T47D (cell line): ENCODE results near the gene LTK.

ENCODE experiments used
- DNase-seq, 2 experiments: peaks; one replicate each; pipeline versions ENCODE4 v3.0.0 to v3.0.0-alpha.2; 2011 to 2012; ENCODE audit warnings: low read depth in 1 of 2, low spot score in 1 of 2
- JUND ChIP-seq: IDR thresholded peaks from 2 replicates; pipeline ENCODE4 v1.6.1; 2012; ENCODE audit warnings: low read depth
- in situ Hi-C: cut with HindIII; loops from 2 replicates; pipeline ENCODE4 v1.10.0; 2016; ENCODE audit warnings: low sequenced_read_pairs, low pct_unique_long_range_greater_than_20kb

LTK gene

DNA sequence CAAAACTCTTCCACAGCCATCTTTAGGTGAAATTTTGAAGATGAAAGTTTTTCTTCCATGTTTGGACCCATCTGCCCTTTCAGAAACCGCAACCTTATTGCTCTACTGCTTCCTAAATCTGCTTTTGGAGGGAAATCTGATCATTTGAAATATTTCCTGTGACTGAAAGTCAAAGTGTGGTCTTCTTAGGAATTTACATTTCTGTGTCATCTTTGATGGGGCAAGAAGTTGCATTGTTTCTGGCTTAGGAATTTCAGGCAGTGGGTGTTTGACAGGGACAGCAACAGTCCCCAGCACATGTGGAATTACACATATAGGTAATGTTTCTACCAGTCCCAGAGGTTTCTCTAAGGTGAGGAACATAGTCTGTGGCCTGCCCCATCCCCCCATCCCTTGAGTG, 40.1 kb upstream of the LTK start:
- DNase-seq: no peak
- TF ChIP-seq JUND: no peak
- in situ Hi-C loops: no loop called here

DNA sequence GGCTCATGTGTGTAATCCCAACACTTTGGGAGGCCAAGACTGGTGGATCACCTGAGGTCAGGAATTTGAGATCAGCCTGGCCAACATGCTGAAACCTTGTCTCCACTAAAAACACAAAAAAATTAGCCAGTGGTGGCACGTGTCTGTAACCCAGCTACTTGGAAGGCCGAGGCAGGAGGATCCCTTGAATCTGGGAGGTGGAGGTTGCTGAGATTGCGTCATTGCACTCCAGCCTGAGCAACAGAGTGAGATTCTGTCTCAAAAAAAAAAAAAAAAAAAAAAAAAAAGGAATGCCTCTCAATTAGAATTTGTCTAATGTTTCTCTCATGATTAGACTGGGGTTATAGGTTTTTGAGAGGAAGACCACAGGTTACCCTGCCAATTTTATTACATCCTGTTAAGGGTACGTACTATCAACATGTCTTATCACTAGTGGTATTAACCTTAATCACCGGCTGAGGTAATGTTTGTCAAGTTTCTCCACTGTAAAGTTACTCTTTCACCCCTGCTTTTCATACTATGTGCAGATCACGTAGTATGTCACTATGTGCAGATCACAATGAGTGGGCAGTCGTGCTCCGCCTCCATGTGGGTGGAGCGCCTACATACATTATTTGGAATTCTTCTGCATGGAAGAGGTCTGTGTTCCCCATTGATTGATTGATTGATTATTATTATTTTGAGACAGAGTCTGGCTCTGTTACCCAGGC, 36.6 kb upstream of the LTK start:
- no peak for TF ChIP-seq JUND
- in situ Hi-C loops: no loop called here
- DNase-seq: no peak

DNA sequence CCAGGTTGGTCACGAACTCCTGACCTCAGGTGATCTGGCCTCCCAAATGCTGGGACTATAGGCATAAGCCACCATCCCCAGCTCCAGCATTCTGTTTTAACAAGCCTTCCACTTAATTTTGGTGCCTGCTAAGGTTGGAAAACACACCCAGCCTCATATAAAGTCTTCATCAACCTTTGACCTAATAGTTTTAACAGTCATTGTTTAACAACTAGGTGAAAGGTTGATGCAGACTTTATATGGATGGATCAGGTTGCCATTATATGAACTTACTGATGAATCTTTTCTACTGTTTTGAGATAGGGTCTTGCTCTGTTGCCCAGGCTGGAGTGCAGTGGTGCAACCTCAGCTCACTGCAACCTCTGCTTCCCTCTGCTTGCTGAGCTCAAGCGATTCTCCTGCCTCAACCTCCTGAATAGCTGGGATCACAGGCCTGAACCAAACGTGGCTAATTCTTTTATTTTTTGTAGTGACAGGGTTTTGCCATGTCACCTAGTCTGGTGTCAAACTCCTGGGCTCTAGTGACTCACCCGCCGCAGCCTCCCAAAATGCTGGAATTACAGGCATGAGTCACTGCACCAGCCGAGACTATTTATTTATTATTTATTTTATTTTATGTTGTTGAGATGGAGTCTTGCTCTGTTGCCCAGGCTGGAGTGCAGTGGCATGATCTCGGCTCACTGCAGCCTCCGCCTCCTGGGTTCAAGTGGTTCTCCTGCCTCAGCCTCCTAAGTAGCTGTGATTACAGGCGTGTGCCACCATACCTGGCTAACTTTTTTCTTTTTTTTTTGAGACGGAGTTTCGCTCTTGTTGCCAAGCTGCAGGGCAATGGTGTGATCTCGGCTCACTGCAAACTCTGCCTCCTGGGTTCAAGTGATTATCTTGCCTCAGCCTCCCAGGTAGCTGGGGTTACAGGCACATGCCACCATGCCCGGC, 33.5 kb upstream of the LTK start:
- TF ChIP-seq JUND: no peak
- no peak for DNase-seq
- in situ Hi-C loops: no loop called here

DNA sequence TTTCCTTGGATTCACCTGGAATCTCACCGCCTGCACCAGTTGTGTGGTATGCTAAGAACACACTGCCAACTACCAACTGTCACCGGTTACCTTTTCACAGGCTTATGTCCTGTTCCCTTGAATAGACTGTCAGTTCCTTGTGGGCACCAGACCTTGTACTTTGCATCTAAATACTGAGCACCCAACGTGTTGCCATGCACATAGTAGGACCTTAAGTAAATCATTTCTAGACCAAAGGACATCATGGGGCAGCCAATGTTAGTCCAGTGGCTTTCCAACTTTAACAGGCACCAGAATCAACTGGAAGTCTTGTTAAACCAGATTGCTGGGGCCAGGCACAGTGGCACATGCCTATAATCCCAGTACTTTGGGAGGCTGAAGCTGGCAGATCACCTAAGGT, 31.6 kb upstream of the LTK start:
- TF ChIP-seq JUND: no peak
- in situ Hi-C loops: no loop called here
- DNase-seq: no peak

DNA sequence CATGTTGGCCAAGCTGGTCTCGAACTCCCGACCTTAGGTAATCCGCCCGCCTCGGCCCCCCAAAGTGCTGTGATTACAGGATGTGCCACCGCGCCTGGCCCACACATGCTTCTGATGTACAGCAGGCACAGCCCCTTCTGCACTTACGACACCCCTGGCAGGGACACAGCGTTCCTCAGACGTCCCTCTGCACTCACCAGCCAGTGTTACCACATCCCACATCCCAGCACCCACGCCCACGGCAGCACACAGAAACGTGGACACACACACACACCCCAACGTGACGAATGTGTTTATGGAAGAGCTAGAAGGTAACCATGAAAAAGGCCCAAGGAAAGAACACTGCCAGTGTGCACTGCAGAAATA, 31.0 kb upstream of the LTK start:
- DNase-seq: no peak
- in situ Hi-C loops: no loop called here
- no peak for TF ChIP-seq JUND

DNA sequence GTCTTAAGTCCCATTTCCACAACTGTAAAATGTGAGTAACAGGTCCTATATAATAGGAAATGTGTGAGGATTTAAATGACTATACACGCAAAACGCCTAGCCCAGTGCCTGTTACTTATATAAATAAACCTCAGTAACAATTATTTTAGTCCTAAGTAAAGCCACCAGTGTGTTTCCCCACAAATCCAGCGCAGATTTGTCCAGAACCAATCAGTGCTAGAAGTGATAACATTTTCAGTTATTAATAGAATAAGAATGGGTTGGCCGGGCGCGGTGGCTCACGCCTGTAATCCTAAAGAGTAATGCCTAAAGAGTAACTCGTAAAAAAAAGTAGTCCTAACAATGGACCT, 29.9 kb upstream of the LTK start:
- DNase-seq: no peak
- TF ChIP-seq JUND: no peak
- in situ Hi-C loops: no loop called here

DNA sequence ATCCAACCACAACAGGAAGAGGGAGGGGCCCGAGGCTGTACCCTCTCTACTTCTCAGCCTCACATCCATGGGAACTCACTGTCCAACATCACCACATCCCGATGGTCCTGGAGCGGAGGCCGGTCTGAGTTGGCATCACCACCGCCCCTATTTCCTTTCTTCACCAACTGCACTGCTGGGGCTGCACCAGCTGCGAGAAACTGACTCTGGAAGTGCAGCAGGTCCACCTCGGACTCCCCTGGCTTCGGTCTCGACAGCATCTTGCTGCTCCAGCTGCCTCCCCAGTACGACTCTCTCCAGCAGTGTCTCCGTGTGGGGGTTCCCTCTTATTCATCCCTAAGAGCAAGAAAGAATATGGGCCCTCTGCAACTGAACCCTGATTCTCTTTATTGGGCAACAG, 23.2 kb upstream of the LTK start:
- in situ Hi-C loops: no loop called here
- TF ChIP-seq JUND: no peak
- DNase-seq: no peak

DNA sequence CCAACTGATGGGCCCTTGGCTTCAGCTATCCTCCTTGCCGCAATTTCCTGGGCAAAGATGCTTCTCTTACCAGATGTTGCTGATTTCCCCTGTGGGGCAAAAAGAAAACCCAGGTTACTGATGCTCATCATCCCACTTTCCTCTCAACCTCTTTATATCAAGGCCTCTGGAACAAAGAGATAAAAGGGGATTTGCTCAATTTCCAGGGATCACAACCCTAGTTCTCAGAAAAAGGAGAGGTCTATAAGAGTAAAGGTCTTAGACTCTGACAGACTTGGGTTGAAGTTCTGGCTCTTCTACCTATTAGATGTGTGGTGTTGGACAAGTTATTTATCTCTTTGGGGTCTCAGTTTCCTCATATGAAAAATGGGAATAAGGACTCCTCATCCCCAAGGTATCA, 21.9 kb upstream of the LTK start:
- in situ Hi-C loops: no loop called here
- no peak for DNase-seq
- TF ChIP-seq JUND: no peak

DNA sequence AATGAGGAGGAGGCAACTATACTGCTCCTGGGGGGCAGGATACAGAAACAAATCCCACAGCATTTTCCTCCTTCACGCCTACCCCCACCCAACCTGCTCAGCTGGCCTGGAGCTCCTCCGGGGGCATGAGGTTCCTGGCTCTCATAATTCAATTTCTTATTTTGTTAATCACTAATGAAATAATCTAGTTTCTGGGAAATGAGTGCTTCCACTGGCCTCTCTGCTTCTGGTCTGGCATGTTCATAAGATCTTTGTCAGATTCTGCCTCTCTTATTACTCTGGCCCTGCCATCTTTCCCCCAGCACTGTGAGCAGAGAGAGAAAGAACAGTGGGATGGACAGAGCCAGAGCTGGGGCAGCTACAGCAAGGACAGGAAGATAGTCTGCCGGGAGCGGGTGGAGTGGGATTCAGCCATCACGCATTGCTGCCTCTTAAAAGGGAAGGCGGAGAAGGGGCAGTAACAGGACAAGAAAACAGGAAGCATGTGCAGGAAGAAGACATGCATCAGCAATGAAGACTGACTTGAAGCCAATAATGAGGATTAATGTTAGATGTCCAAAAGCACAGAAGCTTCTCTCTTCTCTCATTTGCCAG, 16.8 kb upstream of the LTK start:
- in situ Hi-C loops: no loop called here
- no peak for DNase-seq
- TF ChIP-seq JUND: no peak

DNA sequence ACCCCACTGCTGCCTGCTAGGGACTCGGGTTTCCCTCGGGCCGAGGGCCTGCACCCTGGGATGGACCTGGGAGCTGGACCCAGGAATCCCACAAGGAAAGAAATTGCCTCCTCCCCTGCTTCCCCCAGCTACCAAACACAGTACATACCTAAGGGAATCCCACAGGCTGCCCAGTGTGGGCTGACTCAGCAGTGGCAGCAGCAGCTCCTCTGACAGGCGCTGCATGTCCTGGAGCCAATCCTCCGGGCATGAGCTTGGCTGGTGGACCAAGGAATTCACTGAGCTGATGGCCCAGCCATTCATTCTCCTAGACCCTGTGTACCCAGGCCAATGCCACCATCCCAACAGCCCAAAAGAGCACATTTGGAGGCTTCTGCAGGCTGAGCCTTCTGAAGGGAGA, 9.5 kb upstream of the LTK start:
- DNase-seq: no peak
- in situ Hi-C loops: no loop called here

DNA sequence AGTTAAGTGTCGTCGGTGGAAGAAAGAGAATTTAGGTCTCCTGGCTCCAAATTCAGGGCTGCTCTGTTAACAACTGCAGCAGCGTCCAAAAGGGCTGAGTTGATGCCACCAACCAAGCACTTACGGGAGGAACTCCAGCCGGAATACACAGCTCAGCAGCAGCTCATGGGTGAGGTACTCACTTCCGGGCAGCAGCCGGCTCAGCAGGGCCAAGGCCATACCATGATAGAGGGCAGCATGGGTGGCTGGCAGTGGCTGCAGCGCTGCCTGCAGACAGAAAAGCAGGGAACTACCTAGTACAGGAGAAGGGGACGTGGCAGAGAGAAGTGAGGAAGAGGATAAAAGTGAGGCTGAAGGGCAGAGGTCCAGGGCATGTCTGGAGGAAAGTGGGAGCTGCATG, 8.0 kb upstream of the LTK start:
- no peak for DNase-seq
- TF ChIP-seq JUND: no peak
- in situ Hi-C loops: no loop called here

More for the DNA sequence above, 9.5 kb upstream of the LTK start:
- no peak for TF ChIP-seq JUND

DNA sequence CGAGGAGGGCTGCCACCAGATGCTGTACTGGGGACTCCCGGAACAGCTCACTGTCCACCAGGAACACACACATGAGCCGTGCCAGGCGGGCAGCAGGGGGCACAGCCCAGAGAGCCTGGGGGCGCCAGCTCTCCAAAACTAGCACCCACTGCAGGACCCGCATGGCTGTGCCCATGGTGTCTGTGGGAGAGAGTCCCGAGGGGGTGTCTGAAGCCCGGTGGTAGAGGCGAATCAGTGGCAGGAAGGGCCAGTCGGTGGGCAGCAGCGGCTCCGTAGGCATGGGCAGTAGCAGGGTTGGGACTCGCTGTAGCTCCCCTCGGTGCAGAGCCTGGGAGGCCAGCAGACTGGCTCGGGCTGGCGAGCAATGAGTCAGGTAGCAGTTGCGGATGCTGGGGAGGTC, 7.0 kb upstream of the LTK start:
- DNase-seq: no peak
- TF ChIP-seq JUND: no peak
- in situ Hi-C loops: no loop called here

DNA sequence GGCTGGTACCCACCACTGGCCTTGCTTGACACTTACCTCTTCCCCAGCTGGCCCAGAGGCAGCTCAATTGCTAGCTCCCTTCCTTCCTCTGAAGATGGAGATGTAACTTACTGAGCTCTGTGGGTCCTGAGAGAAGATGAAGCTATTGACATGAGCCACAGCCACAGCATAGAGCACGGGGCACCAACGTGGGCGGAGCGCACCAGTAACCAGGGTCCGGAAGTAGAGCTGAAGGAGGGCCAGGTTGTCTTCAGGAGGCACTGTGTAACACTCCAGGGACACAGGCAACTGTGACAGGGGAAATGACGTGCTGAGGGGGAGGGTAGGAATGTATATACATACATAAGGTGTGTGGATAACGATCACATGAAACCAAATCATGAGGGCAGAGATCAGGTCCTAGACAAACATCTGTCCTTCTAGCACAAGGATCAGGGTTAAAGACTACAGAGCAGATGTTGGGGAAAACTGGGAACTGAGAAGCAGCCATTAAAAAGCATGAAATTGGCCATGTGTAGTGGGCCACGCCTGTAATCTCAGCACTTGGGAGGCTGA, 4.3 kb upstream of the LTK start:
- no peak for DNase-seq
- in situ Hi-C loops: no loop called here
- no peak for TF ChIP-seq JUND
